Measurements from ENCODE around the gene TPPP2.

TPPP2 gene

GRCh38 chr14:21017528-21018245 lies 12.3 kb upstream of the TPPP2 start:
- no peak for DNase-seq

GRCh38 chr14:21018286-21018685 lies 11.7 kb upstream of the TPPP2 start:
- no peak for DNase-seq

- no peak for DNase-seq
These were observed 11.2 kb upstream of the TPPP2 start for GRCh38 chr14:21018781-21019180.

GRCh38 chr14:21019366-21019765 lies 10.7 kb upstream of the TPPP2 start:
- DNase-seq = peak; percentile 41

GRCh38 chr14:21020977-21021545 lies 9.0 kb upstream of the TPPP2 start:
- DNase-seq = no peak

- DNase-seq = no peak
These were observed 7.3 kb upstream of the TPPP2 start for GRCh38 chr14:21022686-21023085.

GRCh38 chr14:21023174-21023573 lies 6.8 kb upstream of the TPPP2 start:
- peak; percentile 42 for DNase-seq

GRCh38 chr14:21023817-21024584 lies 6.0 kb upstream of the TPPP2 start:
- DNase-seq = no peak

- DNase-seq = no peak
These were observed 5.2 kb upstream of the TPPP2 start, which contains the start of gene NDRG2 for GRCh38 chr14:21024585-21025370. Gene NDRG2 (minus strand): TSS chr14:21025061. CDS start chr14:21023315, 1,746 bp downstream.

GRCh38 chr14:21025371-21026273 lies 4.4 kb upstream of the TPPP2 start:
- no peak for DNase-seq

- no peak for DNase-seq
These were observed 3.6 kb upstream of the TPPP2 start for GRCh38 chr14:21026274-21026987.

GRCh38 chr14:21026988-21027315 lies 3.1 kb upstream of the TPPP2 start:
- DNase-seq = no peak

GRCh38 chr14:21030531-21030930 lies 514 bp downstream of the TPPP2 start:
- no peak for DNase-seq

- DNase-seq = no peak
These were observed 2.5 kb downstream of the TPPP2 start for GRCh38 chr14:21032326-21033132.

- DNase-seq = no peak
These were observed 3.2 kb downstream of the TPPP2 start for GRCh38 chr14:21033133-21033698.

GRCh38 chr14:21034707-21035106 lies 4.7 kb downstream of the TPPP2 start, which contains the start of gene RNASE13:
Gene RNASE13 (minus strand): TSS chr14:21034807. CDS start chr14:21034288, 519 bp downstream.
- DNase-seq = no peak

- peak; percentile 55 for DNase-seq
These were observed 6.7 kb downstream of the TPPP2 start for GRCh38 chr14:21036751-21037150.

GRCh38 chr14:21037156-21037555 lies 7.1 kb downstream of the TPPP2 start:
- DNase-seq = peak; percentile 46

GRCh38 chr14:21038441-21039422 lies 8.7 kb downstream of the TPPP2 start:
- DNase-seq = no peak
